ENCODE measurements around the gene PPTC7.
A peak's percentile ranks its signal among the peaks of the same experiment; 100 is the strongest.
"Not testable (repeated sequence)": the region's sequence is repeated elsewhere in the genome, so short reads cannot be mapped to it uniquely, and the experiment has no call there.

Gene PPTC7

GRCh38 chr12:110561471-110562201 is 21.5 kb downstream of the PPTC7 start:
- DNase-seq = peak; percentile 67

- DNase-seq = no peak
Observed at GRCh38 chr12:110560946-110561345, 22.2 kb downstream of the PPTC7 start.

DNA sequence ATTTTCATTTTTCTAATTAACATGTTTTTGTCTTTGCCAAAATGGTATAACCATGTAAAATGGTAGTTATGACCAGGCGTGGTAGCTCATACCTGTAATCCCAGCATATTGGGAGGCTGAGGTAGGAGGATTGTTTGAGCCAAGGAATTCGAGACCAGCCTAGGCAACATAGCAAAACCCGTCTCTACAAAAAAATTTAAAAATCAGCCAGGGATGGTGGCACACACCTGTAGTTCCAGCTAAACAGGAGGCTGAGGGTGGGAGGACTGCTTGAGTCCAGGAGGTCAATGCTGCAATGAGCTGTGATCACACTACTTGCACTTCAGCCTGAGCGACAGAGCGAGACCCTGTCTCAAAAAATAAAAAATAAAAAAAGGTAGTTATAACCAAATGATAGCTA is 23.1 kb downstream of the PPTC7 start:
- DNase-seq = no peak

- not testable (repeated sequence) for DNase-seq
Observed at GRCh38 chr12:110558945-110559344, 24.2 kb downstream of the PPTC7 start.

GRCh38 chr12:110557300-110557699 is 25.8 kb downstream of the PPTC7 start:
- no peak for DNase-seq

GRCh38 chr12:110556705-110557104 is 26.4 kb downstream of the PPTC7 start:
- no peak for DNase-seq

GRCh38 chr12:110555577-110556406 is 27.3 kb downstream of the PPTC7 start:
- DNase-seq = peak; percentile 68

GRCh38 chr12:110554184-110554583 is 28.9 kb downstream of the PPTC7 start:
- no peak for DNase-seq

DNA sequence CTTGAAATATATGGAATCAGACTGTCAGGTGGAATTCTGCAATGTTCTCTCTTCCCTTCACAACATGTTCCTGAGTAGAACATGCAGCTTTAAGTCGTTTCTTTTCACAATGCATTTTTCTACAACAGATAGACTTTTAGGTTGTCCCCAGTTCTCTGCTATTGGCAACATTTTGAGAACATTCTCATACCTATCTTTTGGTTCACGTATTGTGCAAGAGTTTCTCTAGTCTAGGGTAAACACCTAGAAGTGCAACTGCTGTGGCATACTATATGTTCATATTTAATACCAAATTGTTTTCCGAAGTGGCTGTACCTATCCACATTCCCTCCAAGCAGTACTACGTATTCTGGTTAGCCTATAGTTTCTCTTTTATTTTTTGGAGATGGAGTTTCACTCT is 32.1 kb downstream of the PPTC7 start:
- DNase-seq = no peak

DNA sequence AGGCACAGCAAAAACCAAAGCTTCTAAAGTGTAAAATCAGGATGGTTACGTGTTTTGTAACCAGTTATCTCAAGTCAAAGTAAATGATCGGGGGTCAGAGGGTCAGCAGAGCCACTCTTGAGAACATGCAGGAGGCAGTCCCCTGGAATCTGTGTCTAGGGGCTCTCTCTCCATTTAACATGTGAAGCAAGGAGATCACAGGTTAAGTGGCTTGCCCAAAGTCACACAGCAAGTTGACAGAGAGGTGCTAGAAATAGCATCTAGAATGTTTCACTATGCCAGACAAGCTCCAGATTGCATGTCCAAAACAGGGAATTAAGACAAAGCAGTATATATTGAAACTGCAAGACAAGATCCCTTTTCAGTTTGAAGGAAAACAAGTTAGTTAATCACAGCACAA is 33.4 kb downstream of the PPTC7 start:
- no peak for DNase-seq

- DNase-seq = peak; percentile 83
Observed at GRCh38 chr12:110548678-110549077, 34.4 kb downstream of the PPTC7 start.

GRCh38 chr12:110547090-110547489 is 36.0 kb downstream of the PPTC7 start:
- no peak for DNase-seq

DNA sequence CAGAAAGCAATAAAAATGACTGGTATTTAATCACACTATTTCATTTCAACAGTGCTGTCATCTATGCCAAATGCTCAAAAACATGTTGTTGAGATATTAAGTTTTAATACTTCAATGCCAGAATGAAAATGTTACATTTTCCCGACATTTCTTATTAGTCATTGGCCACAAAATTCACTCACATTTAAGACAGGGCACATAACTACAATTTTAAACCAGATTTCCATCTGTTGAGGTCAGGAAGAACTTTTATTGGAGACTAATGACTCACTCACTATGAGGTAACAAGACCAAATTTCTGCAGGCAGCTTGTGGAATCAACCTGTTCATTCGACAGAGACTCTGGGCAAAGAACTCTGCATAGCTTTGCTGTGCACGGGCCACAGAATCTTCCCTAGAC is 36.8 kb downstream of the PPTC7 start:
- peak; percentile 89 for DNase-seq

- DNase-seq = no peak
Observed at GRCh38 chr12:110545812-110546211, 37.3 kb downstream of the PPTC7 start.

- peak; percentile 92 for DNase-seq
Observed at GRCh38 chr12:110545259-110545658, 37.9 kb downstream of the PPTC7 start.

DNA sequence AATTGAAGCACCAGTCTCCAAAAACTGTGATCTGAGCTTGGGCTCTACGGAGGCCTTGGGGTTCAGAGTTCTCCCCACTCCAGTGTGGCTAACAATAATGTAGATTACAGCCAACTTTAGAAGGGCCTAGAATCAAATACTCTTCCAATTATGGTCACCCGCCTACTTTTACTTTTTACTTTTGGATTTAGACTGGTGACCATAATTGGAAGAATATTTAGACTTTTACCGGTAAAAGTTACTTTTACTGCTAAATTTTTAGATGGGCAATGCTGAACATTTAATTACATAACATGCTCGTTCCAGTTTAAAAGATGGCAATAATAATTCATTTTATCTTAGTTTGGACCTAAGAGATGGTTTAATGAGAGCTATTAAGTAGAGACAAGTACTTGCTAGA is 39.2 kb downstream of the PPTC7 start:
- DNase-seq = no peak

GRCh38 chr12:110543252-110543959 is 39.7 kb downstream of the PPTC7 start:
- DNase-seq = peak; percentile 41

- DNase-seq = no peak
Observed at GRCh38 chr12:110540048-110540447, 43.1 kb downstream of the PPTC7 start.

DNA sequence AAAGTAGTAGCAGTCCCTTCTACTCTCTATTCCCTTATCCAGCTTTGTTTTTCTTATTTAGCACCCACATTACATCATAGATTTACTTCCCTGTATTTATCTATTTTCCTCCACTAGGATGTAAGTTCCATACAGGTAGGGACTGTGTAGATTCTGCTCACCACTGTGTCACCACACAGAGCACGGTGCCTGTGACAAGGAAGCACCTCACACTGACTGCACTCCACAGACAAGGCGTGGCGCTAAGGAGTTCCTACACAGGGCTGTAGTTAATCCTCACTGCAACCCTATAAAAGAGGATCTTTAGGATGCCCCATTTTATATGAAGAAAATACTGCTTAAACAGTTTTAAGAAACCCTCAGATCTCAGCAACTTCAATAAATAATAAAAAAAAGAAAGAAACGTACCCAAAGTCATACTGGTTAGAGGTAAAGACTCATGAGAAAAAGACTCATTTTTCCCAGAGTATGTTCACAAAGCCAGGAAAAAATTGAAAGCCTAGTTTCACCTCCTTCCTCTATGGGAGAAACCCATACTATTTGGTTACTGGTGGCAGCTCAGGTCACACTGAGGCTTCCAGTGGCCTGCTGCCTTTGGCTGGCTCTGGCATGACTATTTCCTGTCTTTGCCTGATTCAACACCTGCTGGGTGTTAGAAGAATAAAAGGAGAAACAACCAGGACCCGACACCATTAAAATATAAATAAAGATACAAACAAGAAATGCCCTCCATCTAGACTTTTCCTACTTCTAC is 44.1 kb downstream of the PPTC7 start:
- DNase-seq = no peak

DNA sequence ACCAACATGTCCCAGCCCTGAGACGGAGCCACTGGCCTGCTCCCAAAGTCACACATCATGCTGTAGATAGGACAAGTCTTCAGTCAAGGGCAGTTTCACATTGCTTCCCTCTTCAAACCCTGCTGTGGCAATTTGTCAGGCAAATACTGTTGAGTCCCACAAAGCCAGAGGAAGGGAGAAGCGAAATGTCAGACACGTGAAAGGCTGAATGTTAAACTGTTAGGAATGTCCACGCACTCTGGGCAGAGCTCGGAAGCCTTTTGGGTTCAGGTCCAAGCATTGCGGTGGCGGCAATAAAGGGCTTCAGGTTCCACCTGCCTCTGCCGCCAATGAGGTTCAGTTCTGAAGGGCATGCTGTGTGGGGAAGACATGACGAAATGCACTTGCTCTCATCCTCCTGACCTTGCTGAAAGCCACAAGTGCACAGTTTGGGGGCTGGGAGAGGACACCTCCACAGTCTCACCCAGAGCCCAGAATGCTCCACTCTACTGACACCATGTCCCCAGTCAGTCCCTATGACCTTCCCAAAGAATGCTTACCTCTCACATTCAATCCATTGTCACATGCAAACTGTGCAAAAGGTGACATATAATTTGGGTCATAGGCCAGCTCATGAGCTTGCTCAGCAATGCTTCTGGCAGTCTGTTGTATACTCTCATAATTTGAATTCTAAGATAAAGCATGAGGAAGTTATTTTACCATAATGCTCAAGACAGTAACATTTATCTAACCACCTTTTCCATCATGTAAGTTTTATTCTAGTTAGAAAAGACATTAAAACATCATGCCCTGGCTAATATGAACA is 45.3 kb downstream of the PPTC7 start:
- no peak for DNase-seq

DNA sequence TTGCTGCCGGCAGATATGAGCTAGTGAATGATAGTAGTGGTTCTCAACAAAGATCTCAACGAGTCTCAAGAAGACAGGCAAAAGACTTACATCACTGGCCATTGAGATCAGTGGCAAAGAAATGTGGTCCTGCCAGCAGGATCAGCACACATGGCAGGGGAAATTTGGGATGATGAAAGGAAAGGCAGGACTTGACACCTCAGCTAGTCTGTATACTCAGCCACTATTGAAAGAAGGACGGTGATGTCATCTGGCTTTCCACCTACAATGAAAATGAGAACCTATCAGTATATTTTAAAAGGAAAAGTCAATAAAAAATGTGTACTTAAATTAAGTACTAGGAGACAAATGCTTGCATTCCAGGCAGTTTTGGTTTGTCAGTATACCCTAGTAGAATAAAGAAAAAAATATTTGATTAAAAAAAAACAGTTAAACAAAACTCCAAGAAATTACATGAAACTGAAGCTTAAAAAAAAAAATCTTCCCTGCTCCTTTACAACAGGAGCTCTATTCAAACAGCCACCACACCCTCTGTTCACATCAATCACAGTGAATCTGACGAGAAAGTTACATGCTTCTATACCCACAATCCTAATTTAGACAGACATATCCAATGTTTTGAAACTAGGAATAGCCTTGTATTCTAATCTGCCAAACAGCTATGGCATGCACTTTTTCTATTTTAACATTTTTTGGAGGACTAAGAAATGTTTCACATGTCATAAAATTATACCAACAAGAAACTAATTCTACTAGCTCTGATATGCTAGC is 46.1 kb downstream of the PPTC7 start:
- DNase-seq = peak; percentile 37

All from fibroblast of skin of back (primary cell).